Glutamatergic neuron (in vitro differentiated cells): Measurements from ENCODE around the gene UAP1. TPM values are rescaled to one million over a fixed set of nuclear protein-coding genes. Genes with fewer than 3 reads are reported as not detected.
A peak's percentile ranks its signal among the peaks of the same experiment; 100 is the strongest.

Source experiments
- DNase-seq: peaks from one replicate; pipeline ENCODE4 v3.0.0; 2022
- H3K27ac Mint-ChIP-seq: one replicate; pipeline ENCODE4 v1.8.0; 2020; ENCODE audit warnings: mild to moderate bottlenecking, mixed read lengths, inconsistent platforms; ENCODE audit not compliant: unreplicated experiment
- H3K27me3 Mint-ChIP-seq: one replicate; pipeline ENCODE4 v1.8.0; 2020; ENCODE audit warnings: mild to moderate bottlenecking, moderate library complexity, mixed read lengths, inconsistent platforms; ENCODE audit not compliant: unreplicated experiment
- H3K36me3 Mint-ChIP-seq: one replicate; pipeline ENCODE4 v1.8.0; 2020; ENCODE audit warnings: mild to moderate bottlenecking, mixed read lengths, inconsistent platforms; ENCODE audit not compliant: unreplicated experiment
- H3K4me1 Mint-ChIP-seq: one replicate; pipeline ENCODE4 v1.8.0; 2020; ENCODE audit warnings: mild to moderate bottlenecking, low read depth, mixed read lengths, inconsistent platforms; ENCODE audit not compliant: unreplicated experiment
- H3K4me3 Mint-ChIP-seq: one replicate; pipeline ENCODE4 v1.8.0; 2020; ENCODE audit warnings: mild to moderate bottlenecking, mixed read lengths, inconsistent platforms; ENCODE audit not compliant: unreplicated experiment
- H3K9me3 Mint-ChIP-seq: one replicate; pipeline ENCODE4 v1.8.0; 2020; ENCODE audit warnings: mild to moderate bottlenecking, moderate library complexity, mixed read lengths, inconsistent platforms; ENCODE audit not compliant: unreplicated experiment
- total RNA-seq: library from RNA; stranded (reverse); fragmentation: NEBNext Ultra II Directional; extraction: Animal tissue kit (Norgen Biotek cat#: 25700); gene quantifications from one replicate; pipeline ENCODE4 v1.2.1, GENCODE V29; 2021; ENCODE audit not compliant: unreplicated experiment
- TF ChIP-seq, protein P1 (sequence below): fragments of 200-600 bp; sonication (generic); IDR thresholded peaks from one replicate; pipeline ENCODE4 v1.5.0; 2021; ENCODE audit not compliant: partially characterized antibody, unreplicated experiment

The UAP1 gene
- total RNA-seq, 1 donor from 2014 or later = 34.1 TPM

DNA sequence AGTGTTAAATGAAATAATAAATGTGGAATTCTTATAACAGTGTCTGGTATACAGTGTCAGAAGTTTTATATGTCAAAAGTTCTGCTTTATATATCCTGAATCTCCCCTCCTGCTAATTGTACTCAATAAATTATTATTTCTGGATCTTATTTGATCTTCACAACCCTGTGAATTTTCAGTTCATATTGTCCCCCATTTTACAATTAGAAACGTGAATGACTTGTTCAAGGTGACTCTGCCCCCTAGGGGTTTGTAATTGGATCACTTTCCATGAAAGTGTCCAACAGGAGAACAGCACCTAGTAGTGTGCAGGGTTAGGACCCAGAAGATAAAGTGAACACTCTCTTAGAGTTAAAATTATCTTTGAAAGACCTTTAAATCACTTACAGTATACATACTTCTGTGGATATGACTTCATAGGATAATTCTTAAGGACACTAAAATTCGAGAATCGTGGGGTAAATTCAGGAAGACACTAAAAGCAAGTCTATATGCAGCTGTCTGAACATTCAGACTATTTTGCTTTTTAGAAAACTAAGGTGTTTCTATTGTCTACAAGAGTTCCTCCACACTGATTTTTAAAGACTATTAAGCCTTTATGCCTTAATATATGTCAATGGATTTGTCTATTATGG, 66.3 kb downstream of the UAP1 start:
- H3K36me3 Mint-ChIP-seq = no peaks in the 10 kb centered on the region
- no peaks in the 10 kb centered on the region for H3K9me3 Mint-ChIP-seq
- DNase-seq = no peak
- H3K27me3 Mint-ChIP-seq = peaks cover 2% of the 10 kb centered on the region
- TF ChIP-seq, protein P1, sequence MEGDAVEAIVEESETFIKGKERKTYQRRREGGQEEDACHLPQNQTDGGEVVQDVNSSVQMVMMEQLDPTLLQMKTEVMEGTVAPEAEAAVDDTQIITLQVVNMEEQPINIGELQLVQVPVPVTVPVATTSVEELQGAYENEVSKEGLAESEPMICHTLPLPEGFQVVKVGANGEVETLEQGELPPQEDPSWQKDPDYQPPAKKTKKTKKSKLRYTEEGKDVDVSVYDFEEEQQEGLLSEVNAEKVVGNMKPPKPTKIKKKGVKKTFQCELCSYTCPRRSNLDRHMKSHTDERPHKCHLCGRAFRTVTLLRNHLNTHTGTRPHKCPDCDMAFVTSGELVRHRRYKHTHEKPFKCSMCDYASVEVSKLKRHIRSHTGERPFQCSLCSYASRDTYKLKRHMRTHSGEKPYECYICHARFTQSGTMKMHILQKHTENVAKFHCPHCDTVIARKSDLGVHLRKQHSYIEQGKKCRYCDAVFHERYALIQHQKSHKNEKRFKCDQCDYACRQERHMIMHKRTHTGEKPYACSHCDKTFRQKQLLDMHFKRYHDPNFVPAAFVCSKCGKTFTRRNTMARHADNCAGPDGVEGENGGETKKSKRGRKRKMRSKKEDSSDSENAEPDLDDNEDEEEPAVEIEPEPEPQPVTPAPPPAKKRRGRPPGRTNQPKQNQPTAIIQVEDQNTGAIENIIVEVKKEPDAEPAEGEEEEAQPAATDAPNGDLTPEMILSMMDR = peak; percentile 27
- H3K4me3 Mint-ChIP-seq = no peak overlapping the region
- H3K4me1 Mint-ChIP-seq = peaks cover 15% of the 10 kb centered on the region
- no peak overlapping the region for H3K27ac Mint-ChIP-seq

DNA sequence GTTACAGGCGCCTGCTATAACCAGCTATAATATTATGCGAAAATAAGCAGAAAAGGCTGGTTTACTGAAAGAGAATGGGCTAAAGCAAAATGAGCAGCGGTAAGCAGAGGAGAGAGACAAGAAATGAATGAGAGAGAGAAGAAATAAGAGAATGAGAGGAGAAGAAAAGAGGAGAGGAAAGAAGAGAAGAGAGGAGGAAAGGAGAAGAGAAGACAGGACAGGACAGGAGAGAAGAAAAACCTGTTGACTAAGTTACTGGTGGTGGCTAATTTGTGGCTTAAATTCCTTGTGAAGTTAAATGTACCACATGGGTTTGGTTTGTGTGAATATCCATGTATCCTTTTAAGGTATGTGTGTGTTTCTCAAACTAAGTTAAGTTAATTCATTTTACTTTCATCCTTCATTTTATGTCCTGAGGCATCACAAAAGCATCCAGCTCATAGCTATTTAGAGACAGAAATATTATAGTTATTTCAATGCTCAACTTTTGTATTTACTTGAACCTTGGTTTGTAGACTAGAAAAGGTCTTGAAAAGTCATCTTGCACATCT, 67.6 kb downstream of the UAP1 start:
- H3K27ac Mint-ChIP-seq = no peak overlapping the region
- TF ChIP-seq, protein P1 = no peak
- H3K36me3 Mint-ChIP-seq = no peaks in the 10 kb centered on the region
- peaks cover 15% of the 10 kb centered on the region for H3K4me1 Mint-ChIP-seq
- no peaks in the 10 kb centered on the region for H3K9me3 Mint-ChIP-seq
- H3K4me3 Mint-ChIP-seq = no peak overlapping the region
- no peak for DNase-seq
- H3K27me3 Mint-ChIP-seq = no peaks in the 10 kb centered on the region

DNA sequence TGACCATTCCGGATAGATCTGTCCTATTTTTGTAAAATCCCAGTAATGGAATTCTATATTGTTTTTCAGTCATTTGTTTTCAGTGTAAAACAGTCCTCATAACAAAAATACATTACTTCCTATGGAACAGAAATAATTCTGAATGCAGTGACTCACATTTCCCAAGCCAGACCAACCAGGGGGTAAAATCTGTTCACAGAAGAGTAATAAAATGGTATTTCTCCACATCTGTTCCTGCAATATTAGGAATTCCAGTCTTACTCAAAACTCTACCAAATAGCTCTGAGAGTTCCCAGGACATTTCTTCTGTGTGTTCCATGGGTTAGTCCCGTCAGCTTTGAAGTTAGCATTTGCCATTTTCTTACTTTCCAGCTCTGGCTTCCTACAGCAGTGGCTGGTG, 68.1 kb downstream of the UAP1 start:
- Mint-ChIP-seq H3K27ac (no peak overlapping the region), H3K36me3 (no peaks in the 10 kb centered on the region), H3K9me3 (no peaks in the 10 kb centered on the region), H3K4me3 (no peak overlapping the region), H3K4me1 (peaks cover 15% of the 10 kb centered on the region), H3K27me3 (no peaks in the 10 kb centered on the region)
- TF ChIP-seq, protein P1 = no peak
- DNase-seq = no peak

DNA sequence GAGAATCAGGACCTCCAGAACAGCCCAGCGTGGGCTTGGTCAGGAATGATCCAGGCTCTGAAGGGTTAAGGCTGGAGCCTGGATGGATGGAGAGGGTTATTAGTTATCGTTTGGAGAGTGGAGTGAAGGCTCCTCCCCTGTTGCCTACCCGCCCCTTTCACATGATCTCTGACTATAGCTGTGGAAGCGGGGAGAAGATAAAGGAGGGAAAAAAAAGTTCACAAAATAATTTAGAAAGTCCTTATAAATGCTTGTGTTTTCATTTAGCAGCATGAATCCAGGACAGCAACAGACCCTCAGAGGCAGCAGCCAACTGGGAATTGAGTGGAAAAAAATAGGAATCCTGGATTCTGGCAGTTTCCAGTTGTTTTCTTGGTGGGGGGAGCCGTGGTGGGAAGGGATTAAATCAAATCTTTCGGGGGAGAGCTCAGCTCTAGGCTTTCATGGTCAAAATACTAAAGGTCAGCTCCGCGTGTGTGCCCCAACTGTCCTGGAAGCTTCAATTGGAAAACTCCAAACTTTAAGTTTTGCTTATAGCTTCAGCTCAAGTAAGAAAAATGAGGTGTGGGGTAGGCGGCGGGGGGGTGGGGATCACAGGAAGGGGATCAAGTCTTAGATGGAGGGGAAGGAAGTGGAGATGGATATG, 70.1 kb downstream of the UAP1 start:
- Mint-ChIP-seq H3K4me1 (peaks cover 15% of the 10 kb centered on the region), H3K4me3 (peak overlapping the region; percentile 25), H3K27ac (peak overlapping the region; percentile 67), H3K36me3 (no peaks in the 10 kb centered on the region), H3K27me3 (no peaks in the 10 kb centered on the region), H3K9me3 (peaks cover 1% of the 10 kb centered on the region)
- DNase-seq = no peak
- TF ChIP-seq, protein P1 = no peak

DNA sequence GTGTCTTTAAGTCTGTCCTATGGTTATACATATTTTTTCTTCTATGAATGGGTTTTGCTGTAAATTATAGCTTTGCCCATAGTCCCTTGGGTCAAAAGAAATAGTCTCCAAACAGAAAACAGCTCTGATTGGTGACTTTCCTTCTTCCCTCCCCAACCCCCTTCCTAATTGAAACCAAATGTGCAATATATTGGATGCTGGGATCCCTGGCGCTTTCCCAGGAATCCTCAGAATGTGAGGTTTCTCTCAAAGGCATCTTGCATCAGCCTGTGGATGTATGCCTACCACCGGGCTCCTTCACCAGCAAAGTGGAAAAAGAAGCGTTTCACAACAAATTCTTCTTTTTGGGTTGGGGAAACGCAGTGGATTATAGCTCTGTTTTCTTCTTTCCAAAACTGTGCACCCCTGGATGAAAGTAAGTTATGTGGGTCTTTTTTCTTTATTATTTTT, 70.7 kb downstream of the UAP1 start, which contains the start of gene DDR2:
Gene DDR2 (plus strand): TSS at position 248 of the 450 bp plus-strand sequence. CDS start 86,600 bp downstream, outside the sequence.
- DNase-seq = no peak
- Mint-ChIP-seq H3K4me1 (peaks cover 15% of the 10 kb centered on the region), H3K27ac (peak within 1 kb of the TSS; percentile 67), H3K9me3 (peaks cover 1% of the 10 kb centered on the region), H3K27me3 (no peaks in the 10 kb centered on the region), H3K36me3 (no peaks in the 10 kb centered on the region), H3K4me3 (peak within 1 kb of the TSS; percentile 25)
- TF ChIP-seq, protein P1 = no peak
